ENCODE results near the gene LDAF1.

- TF ChIP-seq GATA3 (IDR thresholded peaks at IDR 0.05; ENCODE audit: low read depth, low read length), result no peak
- no peak for TF ChIP-seq GATA2 (IDR thresholded peaks at IDR 0.05; ENCODE audit: low read depth, low read length)
Measured at GRCh38 chr16:21194771-21195301, 36.4 kb downstream of the LDAF1 start.
